KMS-11 (cell line): ENCODE data around the gene MYO16.

Experiments used
- H2AFZ ChIP-seq: fragments of 200-600 bp; sonication (generic); 2 replicates; pipeline ENCODE4 v1.6.1; 2016; ENCODE audit warnings: antibody characterized with exemption, mixed run types, low read depth
- H3K27ac ChIP-seq: fragments of 200-600 bp; sonication (generic); 2 replicates; pipeline ENCODE4 v1.6.1; 2016; ENCODE audit warnings: mild to moderate bottlenecking, mixed run types
- H3K27me3 ChIP-seq: fragments of 200-600 bp; sonication (generic); 2 replicates; pipeline ENCODE4 v1.6.1; 2017; ENCODE audit warnings: mild to moderate bottlenecking, low read depth, mixed run types, moderate library complexity; ENCODE audit not compliant: insufficient read depth
- H3K36me3 ChIP-seq: fragments of 200-600 bp; sonication (generic); 2 replicates; pipeline ENCODE4 v1.6.1; 2017; ENCODE audit warnings: mild to moderate bottlenecking, mixed run types; ENCODE audit not compliant: insufficient read depth
- H3K4me1 ChIP-seq: fragments of 200-600 bp; sonication (generic); 2 replicates; pipeline ENCODE4 v1.6.1; 2016; ENCODE audit warnings: mild to moderate bottlenecking, low read depth, mixed run types; ENCODE audit not compliant: poor library complexity, severe bottlenecking
- H3K4me2 ChIP-seq: fragments of 200-600 bp; sonication (generic); 2 replicates; pipeline ENCODE4 v1.7.0; 2016; ENCODE audit warnings: mild to moderate bottlenecking, mixed run types
- H3K4me3 ChIP-seq: fragments of 200-600 bp; sonication (generic); IDR thresholded peaks from 2 replicates; pipeline ENCODE4 v1.6.1; 2017; ENCODE audit warnings: low read depth, low read length, mixed read lengths; ENCODE audit not compliant: insufficient read depth
- H3K79me2 ChIP-seq: fragments of 200-600 bp; sonication (generic); 2 replicates; pipeline ENCODE4 v1.6.1; 2016; ENCODE audit warnings: low read depth, mixed run types; ENCODE audit not compliant: insufficient read depth
- H3K9ac ChIP-seq: fragments of 200-600 bp; sonication (generic); 2 replicates; pipeline ENCODE4 v1.6.1; 2016; ENCODE audit warnings: mild to moderate bottlenecking, mixed run types
- H4K20me1 ChIP-seq: fragments of 200-600 bp; sonication (generic); 2 replicates; pipeline ENCODE4 v1.6.1; 2016; ENCODE audit warnings: mild to moderate bottlenecking, mixed run types; ENCODE audit not compliant: insufficient read depth
- CTCF ChIP-seq: fragments of 200-600 bp; sonication (generic); conservative IDR thresholded peaks from 2 replicates; pipeline ENCODE4 v1.6.1; 2017; ENCODE audit warnings: low read depth, mild to moderate bottlenecking, antibody characterized with exemption, low read length, moderate library complexity, mixed read lengths

The MYO16 gene

DNA sequence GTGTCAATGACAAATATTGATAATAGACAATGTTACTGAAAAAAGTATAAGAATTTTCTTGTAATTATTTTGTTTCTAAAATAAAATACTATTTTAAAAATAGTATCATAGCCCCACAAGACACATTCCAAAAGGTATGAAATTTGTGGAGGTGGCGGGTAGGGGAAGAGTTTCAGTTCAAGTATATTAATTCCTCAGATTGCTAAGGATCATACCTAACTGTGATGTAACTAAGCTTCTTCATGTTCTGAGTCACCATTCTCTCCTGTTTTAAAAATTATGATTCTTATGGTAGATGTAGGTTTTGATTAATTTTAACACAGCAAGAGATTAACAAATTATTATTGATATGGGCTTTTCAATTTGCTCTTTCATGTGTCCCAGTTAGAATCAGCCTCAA lies 61.3 kb downstream of the MYO16 start:
- Histone ChIP-seq H4K20me1 (no peaks in the 10 kb centered on the region), H3K27me3 (no peaks in the 10 kb centered on the region), H3K9ac (no peak overlapping the region), H3K79me2 (no peaks in the 10 kb centered on the region), H3K4me2 (no peak overlapping the region), H2AFZ (no peak overlapping the region), H3K36me3 (no peaks in the 10 kb centered on the region), H3K4me1 (no peaks in the 10 kb centered on the region), H3K4me3 (no peak overlapping the region), H3K27ac (no peak overlapping the region)
- TF ChIP-seq CTCF: no peak

GRCh38 chr13:108700422-108701170 lies 71.2 kb downstream of the MYO16 start:
- no peaks in the 10 kb centered on the region for H3K27me3 ChIP-seq
- H3K4me1 ChIP-seq: no peaks in the 10 kb centered on the region
- no peak overlapping the region for H3K4me2 ChIP-seq
- no peak overlapping the region for H3K9ac ChIP-seq
- no peak for TF ChIP-seq CTCF
- H3K27ac ChIP-seq: no peak overlapping the region
- no peak overlapping the region for H2AFZ ChIP-seq
- no peaks in the 10 kb centered on the region for H3K79me2 ChIP-seq
- H3K36me3 ChIP-seq: no peaks in the 10 kb centered on the region
- no peaks in the 10 kb centered on the region for H4K20me1 ChIP-seq
- no peak overlapping the region for H3K4me3 ChIP-seq

DNA sequence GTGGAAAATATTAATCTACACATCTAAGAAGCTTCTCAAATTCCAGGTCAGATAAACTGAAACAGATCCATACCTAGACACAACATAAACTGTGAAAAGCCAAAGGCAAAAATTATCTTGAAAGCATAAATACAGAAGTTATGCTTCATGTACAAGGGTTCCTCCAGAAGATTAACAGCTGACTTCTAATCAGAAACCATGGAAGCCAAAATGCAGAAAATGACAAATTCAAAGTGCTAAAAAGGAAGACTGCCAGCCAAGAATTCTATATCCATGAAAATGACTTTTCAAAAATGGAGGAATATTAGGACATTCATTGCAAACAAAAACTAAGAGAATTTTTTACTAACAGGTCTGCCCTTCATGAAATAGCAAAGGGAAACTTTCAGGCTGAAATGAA lies 72.8 kb downstream of the MYO16 start:
- H3K79me2 ChIP-seq: no peaks in the 10 kb centered on the region
- H3K9ac ChIP-seq: no peak overlapping the region
- H2AFZ ChIP-seq: no peak overlapping the region
- no peak overlapping the region for H3K4me2 ChIP-seq
- no peaks in the 10 kb centered on the region for H3K4me1 ChIP-seq
- no peaks in the 10 kb centered on the region for H3K27me3 ChIP-seq
- H4K20me1 ChIP-seq: no peaks in the 10 kb centered on the region
- no peak overlapping the region for H3K27ac ChIP-seq
- TF ChIP-seq CTCF: no peak
- H3K4me3 ChIP-seq: no peak overlapping the region
- H3K36me3 ChIP-seq: no peaks in the 10 kb centered on the region

DNA sequence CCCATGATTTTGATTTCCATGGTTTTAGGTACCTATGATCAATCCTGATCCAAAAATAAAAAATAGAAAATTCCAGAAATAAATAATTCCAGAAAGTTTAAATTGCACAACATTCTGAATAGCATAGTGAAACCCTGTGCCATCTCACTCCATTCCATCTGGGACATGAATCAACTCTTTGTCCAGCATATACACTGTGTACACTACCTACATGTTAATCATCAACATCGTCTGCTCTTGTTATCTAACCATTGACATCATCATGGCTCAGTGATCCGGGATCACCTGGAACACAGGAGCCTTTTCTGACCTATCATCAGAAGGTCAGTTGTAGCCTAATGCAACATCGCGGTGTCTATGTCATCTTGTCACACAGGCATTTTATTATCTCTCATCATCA lies 75.6 kb downstream of the MYO16 start:
- H3K36me3 ChIP-seq: no peaks in the 10 kb centered on the region
- H3K4me3 ChIP-seq: no peak overlapping the region
- no peaks in the 10 kb centered on the region for H3K79me2 ChIP-seq
- no peaks in the 10 kb centered on the region for H3K27me3 ChIP-seq
- no peaks in the 10 kb centered on the region for H4K20me1 ChIP-seq
- TF ChIP-seq CTCF: no peak
- no peak overlapping the region for H3K27ac ChIP-seq
- H2AFZ ChIP-seq: no peak overlapping the region
- H3K4me1 ChIP-seq: no peaks in the 10 kb centered on the region
- H3K9ac ChIP-seq: no peak overlapping the region
- H3K4me2 ChIP-seq: no peak overlapping the region
